H9 (cell line): Measurements from ENCODE around the gene KREMEN2. TPM values are rescaled to one million over a fixed set of nuclear protein-coding genes. Genes with fewer than 3 reads are reported as not detected.

Experiments used
- DNase-seq: peaks from one replicate; pipeline ENCODE4 v3.0.0-alpha.2; 2017
- H2AFZ ChIP-seq: one replicate; pipeline ENCODE4 v1.6.1; 2013; ENCODE audit warnings: mild to moderate bottlenecking, low read length, control low read depth, moderate library complexity
- H2AK5ac ChIP-seq: 2 replicates; pipeline ENCODE4 v1.6.1; 2013; ENCODE audit warnings: low read length, control low read depth, mixed read lengths; ENCODE audit not compliant: insufficient read length
- H2BK120ac ChIP-seq: one replicate; pipeline ENCODE4 v1.6.1; 2013; ENCODE audit warnings: low read depth, mild to moderate bottlenecking, low read length, control low read depth, inconsistent platforms; ENCODE audit not compliant: poor library complexity, severe bottlenecking
- H2BK12ac ChIP-seq: 2 replicates; pipeline ENCODE4 v1.6.1; 2013; ENCODE audit warnings: low read length, control low read depth, mixed read lengths, low read depth; ENCODE audit not compliant: insufficient read length
- H2BK15ac ChIP-seq: 2 replicates; pipeline ENCODE4 v1.6.1; 2013; ENCODE audit warnings: low read depth, low read length, control low read depth
- H2BK20ac ChIP-seq: one replicate; pipeline ENCODE4 v1.6.1; 2013; ENCODE audit warnings: low read depth, mild to moderate bottlenecking, low read length, control low read depth, inconsistent platforms; ENCODE audit not compliant: poor library complexity, severe bottlenecking
- H2BK5ac ChIP-seq: 2 replicates; pipeline ENCODE4 v1.6.1; 2013; ENCODE audit warnings: low read length, control low read depth, mixed read lengths; ENCODE audit not compliant: insufficient read length
- H3K14ac ChIP-seq: 2 replicates; pipeline ENCODE4 v1.6.1; 2013; ENCODE audit warnings: low read length, control low read depth; ENCODE audit not compliant: insufficient read depth
- H3K18ac ChIP-seq: 2 replicates; pipeline ENCODE4 v1.6.1; 2013; ENCODE audit warnings: low read depth, mild to moderate bottlenecking, mixed read lengths, low read length, control low read depth; ENCODE audit not compliant: insufficient read length
- H3K23ac ChIP-seq: 2 replicates; pipeline ENCODE4 v1.6.1; 2013; ENCODE audit warnings: low read length, control low read depth, mixed read lengths, low read depth; ENCODE audit not compliant: insufficient read length
- H3K23me2 ChIP-seq: 2 replicates; pipeline ENCODE4 v1.6.1; 2013; ENCODE audit warnings: low read depth, mild to moderate bottlenecking, mixed read lengths, low read length, control low read depth; ENCODE audit not compliant: insufficient read length, poor library complexity, severe bottlenecking
- H3K27ac ChIP-seq: 2 replicates; pipeline ENCODE4 v1.5.1; 2013; ENCODE audit warnings: low read length, control low read depth, mixed read lengths, low read depth; ENCODE audit not compliant: insufficient read length
- H3K27me3 ChIP-seq: 2 replicates; pipeline ENCODE4 v1.6.1; 2013; ENCODE audit warnings: low read length, control low read depth, inconsistent platforms; ENCODE audit not compliant: insufficient read depth
- H3K4ac ChIP-seq: 2 replicates; pipeline ENCODE4 v1.6.1; 2013; ENCODE audit warnings: low read depth, mild to moderate bottlenecking, control low read depth, inconsistent platforms, low read length, moderate library complexity
- H3K4me1 ChIP-seq: 2 replicates; pipeline ENCODE4 v1.6.1; 2013; ENCODE audit warnings: low read length, control low read depth, inconsistent platforms; ENCODE audit not compliant: insufficient read depth
- H3K4me2 ChIP-seq: 2 replicates; pipeline ENCODE4 v1.6.1; 2013; ENCODE audit warnings: low read length, control low read depth, mixed read lengths; ENCODE audit not compliant: insufficient read length, insufficient read depth
- H3K56ac ChIP-seq: 2 replicates; pipeline ENCODE4 v1.6.1; 2013; ENCODE audit warnings: low read depth, mild to moderate bottlenecking, mixed read lengths, low read length, control low read depth; ENCODE audit not compliant: insufficient read length
- H3K79me1 ChIP-seq: 2 replicates; pipeline ENCODE4 v1.6.1; 2013; ENCODE audit warnings: low read depth, mild to moderate bottlenecking, moderate library complexity, low read length, control low read depth, inconsistent platforms; ENCODE audit not compliant: insufficient read depth, poor library complexity, severe bottlenecking
- H3K79me2 ChIP-seq: 2 replicates; pipeline ENCODE4 v1.6.1; 2013; ENCODE audit warnings: low read length, control low read depth, inconsistent platforms; ENCODE audit not compliant: insufficient read depth
- H3K9ac ChIP-seq: 2 replicates; pipeline ENCODE4 v1.6.1; 2013; ENCODE audit warnings: low read length, control low read depth, mixed read lengths; ENCODE audit not compliant: insufficient read length; ENCODE audit errors: extremely low read depth
- H3K9me3 ChIP-seq: one replicate; pipeline ENCODE4 v1.6.1; 2013; ENCODE audit warnings: low read depth, low read length, inconsistent platforms; ENCODE audit not compliant: control insufficient read depth
- H3T11ph ChIP-seq: one replicate; pipeline ENCODE4 v1.6.1; 2013; ENCODE audit warnings: mild to moderate bottlenecking, low read length, control low read depth, inconsistent platforms
- H4K20me1 ChIP-seq: one replicate; pipeline ENCODE4 v1.6.1; 2013; ENCODE audit not compliant: control insufficient read depth, insufficient read length, insufficient read depth
- H4K5ac ChIP-seq: 2 replicates; pipeline ENCODE4 v1.6.1; 2013; ENCODE audit warnings: low read depth, mild to moderate bottlenecking, mixed read lengths, low read length, control low read depth; ENCODE audit not compliant: insufficient read length
- H4K8ac ChIP-seq: replicated peaks from 2 replicates; pipeline ENCODE4 v1.6.1; 2013; ENCODE audit warnings: low read length, control low read depth, mixed read lengths, low read depth; ENCODE audit not compliant: insufficient read length
- H4K91ac ChIP-seq: 2 replicates; pipeline ENCODE4 v1.6.1; 2013; ENCODE audit warnings: low read depth, mild to moderate bottlenecking, moderate library complexity, mixed read lengths, low read length, control low read depth; ENCODE audit not compliant: insufficient read length
- H3K27ac Mint-ChIP-seq, 3 experiments: 2 replicates in 2 of 3; 3 replicates in 1 of 3; pipeline ENCODE4 v1.8.0; 2020 to 2021; ENCODE audit warnings: mixed read lengths in 3 of 3, mild to moderate bottlenecking in 1 of 3, moderate library complexity in 1 of 3
- H3K27me3 Mint-ChIP-seq: 2 replicates; pipeline ENCODE4 v1.8.0; 2021; ENCODE audit warnings: low read depth, mild to moderate bottlenecking, moderate library complexity, mixed read lengths
- H3K36me3 Mint-ChIP-seq, 3 experiments: 2 replicates in 2 of 3; 3 replicates in 1 of 3; pipeline ENCODE4 v1.8.0; 2020 to 2021; ENCODE audit warnings: low read depth in 3 of 3, mixed read lengths in 3 of 3; ENCODE audit not compliant: insufficient read depth in 1 of 3
- H3K4me1 Mint-ChIP-seq, 2 experiments: 2 replicates each; pipeline ENCODE4 v1.8.0; 2020; ENCODE audit warnings: mixed read lengths in 2 of 2
- H3K4me3 Mint-ChIP-seq, 2 experiments: 2 replicates in 1 of 2; 3 replicates in 1 of 2; pipeline ENCODE4 v1.8.0; 2020 to 2021; ENCODE audit warnings: mild to moderate bottlenecking in 2 of 2, mixed read lengths in 2 of 2, moderate library complexity in 1 of 2
- H3K9me3 Mint-ChIP-seq, 2 experiments: 2 replicates in 1 of 2; 3 replicates in 1 of 2; pipeline ENCODE4 v1.8.0; 2020; ENCODE audit warnings: mild to moderate bottlenecking in 2 of 2, mixed read lengths in 2 of 2, moderate library complexity in 1 of 2
- CTCF ChIP-seq: fragments of 200-600 bp; sonication (generic); conservative IDR thresholded peaks from 3 replicates; pipeline ENCODE4 v1.8.0; 2021; ENCODE audit warnings: antibody characterized with exemption, mild to moderate bottlenecking
- WGBS: extraction: QIAGEN DNeasy Blood & Tissue Kit; methylation state at CpG from one replicate; pipeline ENCODE4 v1.1.7; 2013; ENCODE audit warnings: missing lambda C conversion rate, low lambda C conversion rate, mixed read lengths; ENCODE audit not compliant: insufficient read length; ENCODE audit errors: extremely low coverage; 5-methylcytosine and 5-hydroxymethylcytosine counted together
- total RNA-seq: library from RNA; stranded (reverse); gene quantifications from 2 replicates; pipeline ENCODE4 v1.2.1, GENCODE V29; 2021

KREMEN2 gene
- total RNA-seq, 1 experiment from 2014 or later: 12.8 TPM

DNA sequence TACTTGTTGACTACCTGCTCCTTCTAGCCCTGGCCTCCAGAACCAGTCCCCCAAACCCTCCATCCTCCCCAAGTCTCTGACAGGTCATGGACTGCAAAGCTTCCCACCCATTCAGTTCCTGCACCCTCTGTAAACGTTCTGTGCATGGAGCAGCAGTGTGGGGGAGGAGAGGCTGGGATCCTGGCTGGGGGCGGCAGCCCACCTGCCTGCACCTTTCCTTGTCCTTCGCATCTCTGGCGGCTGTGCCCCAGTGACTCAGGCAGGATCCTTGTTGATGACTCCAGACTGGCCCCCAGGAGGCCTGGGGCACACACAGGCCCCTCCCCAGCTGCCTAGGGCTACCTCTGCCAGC lies 17.8 kb downstream of the KREMEN2 start:
- no peak overlapping the region for H3K56ac ChIP-seq
- no peak overlapping the region for H3K27ac ChIP-seq
- peak overlapping the region; percentile 87 to 90 for H3K4me3 Mint-ChIP-seq
- no peak overlapping the region for H2BK15ac ChIP-seq
- no peak for DNase-seq
- H4K20me1 ChIP-seq: no peaks in the 10 kb centered on the region
- peak overlapping the region; percentile 90 to 99 (median 91) for H3K27ac Mint-ChIP-seq
- H4K91ac ChIP-seq: no peak overlapping the region
- peaks cover 9% of the 10 kb centered on the region for H3K23me2 ChIP-seq
- H4K8ac ChIP-seq: no peak overlapping the region
- no peak overlapping the region for H3K23ac ChIP-seq
- no peak overlapping the region for H2BK20ac ChIP-seq
- H3K4me1 ChIP-seq: no peaks in the 10 kb centered on the region
- H3K9me3 ChIP-seq: no peaks in the 10 kb centered on the region
- H3K9me3 Mint-ChIP-seq: no peaks in the 10 kb centered on the region
- no peak overlapping the region for H4K5ac ChIP-seq
- no peak overlapping the region for H2AFZ ChIP-seq
- no peaks in the 10 kb centered on the region for H3K79me1 ChIP-seq
- no peaks in the 10 kb centered on the region for H3K27me3 ChIP-seq
- H3T11ph ChIP-seq: no peak overlapping the region
- H3K18ac ChIP-seq: no peak overlapping the region
- no peak overlapping the region for H2BK120ac ChIP-seq
- peak overlapping the region; percentile 28 for H3K4me2 ChIP-seq
- H3K4ac ChIP-seq: no peak overlapping the region
- no peak overlapping the region for H3K9ac ChIP-seq
- WGBS: no CpG with 5 or more reads among the region's 4 CpGs
- H2AK5ac ChIP-seq: no peak overlapping the region
- peaks cover 6% of the 10 kb centered on the region for H3K27me3 Mint-ChIP-seq
- no peaks in the 10 kb centered on the region; the same call in 1 of the 2 replicates for H3K79me2 ChIP-seq
- no peak overlapping the region for H3K14ac ChIP-seq
- no peak for TF ChIP-seq CTCF
- H3K36me3 Mint-ChIP-seq: peaks cover 6 to 16% (median 12%) of the 10 kb centered on the region in 3 experiments; a peak in 6 of 7 replicates
- H2BK12ac ChIP-seq: no peak overlapping the region
- peaks cover 26 to 31% of the 10 kb centered on the region in 2 experiments for H3K4me1 Mint-ChIP-seq
- H2BK5ac ChIP-seq: no peak overlapping the region
